ENCODE data around the gene SLC12A9.
"Not testable (repeated sequence)": the region's sequence is repeated elsewhere in the genome, so short reads cannot be mapped to it uniquely, and the experiment has no call there.

The SLC12A9 gene

GRCh38 chr7:100897772-100898454 is 45.4 kb downstream of the SLC12A9 start:
- DNase-seq: no peak

DNA sequence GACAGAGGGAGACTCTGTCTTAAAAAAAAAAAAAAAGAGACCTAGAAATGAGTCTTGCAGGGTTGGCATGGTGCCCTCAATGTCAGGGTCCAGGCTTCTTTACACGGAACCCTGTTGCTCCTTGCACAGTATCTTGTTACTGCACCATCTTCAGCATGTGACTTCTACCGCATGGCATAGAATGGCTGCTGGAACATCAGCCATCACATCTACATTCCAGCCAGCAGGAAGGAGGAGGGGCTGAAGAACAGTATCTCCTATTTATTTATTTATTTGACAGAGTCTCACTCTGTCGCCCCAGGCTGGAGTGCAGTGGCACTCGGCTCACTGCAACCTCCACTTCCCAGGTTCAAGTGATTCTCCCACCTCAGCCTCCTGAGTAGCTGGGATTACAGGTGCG is 46.9 kb downstream of the SLC12A9 start:
- DNase-seq: no peak

GRCh38 chr7:100900978-100901377 is 48.5 kb downstream of the SLC12A9 start:
- no peak for DNase-seq

GRCh38 chr7:100901921-100902332 is 49.4 kb downstream of the SLC12A9 start:
- DNase-seq: no peak

- no peak for DNase-seq
Measured at GRCh38 chr7:100902638-100903037, 50.1 kb downstream of the SLC12A9 start.

DNA sequence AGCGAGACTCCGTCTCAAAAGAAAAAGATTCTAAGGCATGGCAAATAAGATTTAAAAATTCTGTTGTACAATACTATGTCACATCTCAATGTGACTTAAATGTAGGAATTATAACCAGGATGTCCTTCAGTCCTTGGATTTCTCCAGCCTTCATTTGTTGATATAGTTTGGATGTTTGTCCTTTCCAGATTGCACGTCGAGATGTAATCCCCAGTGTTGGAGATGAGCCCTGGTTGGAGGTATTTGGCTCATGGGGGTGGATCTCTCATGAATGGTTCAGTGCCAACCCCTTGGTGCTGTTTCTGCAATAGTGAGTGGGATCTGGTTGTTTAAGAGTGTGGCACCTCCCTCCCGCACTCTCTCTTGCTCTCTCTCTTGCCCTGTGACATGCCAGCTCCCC is 56.0 kb downstream of the SLC12A9 start:
- DNase-seq: no peak

DNA sequence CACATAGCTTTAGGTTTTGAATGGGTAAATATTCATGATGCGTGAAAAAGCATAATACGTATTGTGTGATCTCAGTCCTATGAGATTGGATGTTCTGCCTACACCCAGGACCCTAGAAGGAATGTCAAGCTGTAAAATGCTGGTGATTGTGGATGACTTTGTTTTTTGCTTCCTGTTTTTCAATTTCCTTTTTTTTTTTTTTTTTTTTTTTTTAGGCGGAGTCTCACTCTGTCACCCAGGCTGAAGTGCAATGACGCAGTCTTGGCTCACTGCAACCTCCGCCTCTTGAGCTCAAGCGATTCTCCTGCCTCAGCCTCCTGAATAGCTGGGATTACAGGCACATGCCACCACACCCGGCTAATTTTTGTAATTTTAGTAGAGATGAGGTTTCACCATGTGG is 57.9 kb downstream of the SLC12A9 start:
- not testable (repeated sequence) for DNase-seq

- no peak for DNase-seq
Measured at GRCh38 chr7:100911484-100911883, 59.0 kb downstream of the SLC12A9 start.

DNA sequence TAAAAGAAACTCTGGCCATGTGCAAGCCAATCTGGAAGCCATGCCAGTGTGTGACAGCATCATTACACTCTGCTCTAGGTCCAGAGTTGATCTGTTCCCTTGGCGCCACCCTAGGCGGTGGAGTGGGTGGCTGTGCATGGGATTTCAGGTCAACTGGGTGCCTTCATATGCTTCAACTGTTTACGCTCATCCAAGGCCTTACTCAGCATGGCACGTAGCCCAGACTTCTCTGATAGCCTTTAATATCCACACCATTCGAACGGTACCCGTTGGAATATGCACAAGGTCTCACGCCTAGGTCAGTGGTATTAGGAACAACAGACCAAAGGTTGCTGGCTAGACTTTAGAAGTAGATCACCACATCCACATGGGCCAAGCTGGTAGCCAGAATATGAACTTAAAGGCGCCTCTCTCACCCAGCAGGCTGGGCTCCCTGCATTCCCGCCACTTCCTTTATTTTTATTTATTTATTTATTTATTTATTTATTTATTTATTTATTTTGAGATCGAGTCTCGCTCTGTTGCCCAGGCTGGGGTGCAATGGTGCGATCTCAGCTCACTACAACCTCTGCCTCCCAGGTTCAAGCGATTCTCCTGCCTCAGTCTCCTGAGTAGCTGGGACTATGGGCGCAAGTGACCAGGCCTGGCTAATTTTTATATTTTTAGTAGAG is 61.8 kb downstream of the SLC12A9 start:
- no peak for DNase-seq

DNA sequence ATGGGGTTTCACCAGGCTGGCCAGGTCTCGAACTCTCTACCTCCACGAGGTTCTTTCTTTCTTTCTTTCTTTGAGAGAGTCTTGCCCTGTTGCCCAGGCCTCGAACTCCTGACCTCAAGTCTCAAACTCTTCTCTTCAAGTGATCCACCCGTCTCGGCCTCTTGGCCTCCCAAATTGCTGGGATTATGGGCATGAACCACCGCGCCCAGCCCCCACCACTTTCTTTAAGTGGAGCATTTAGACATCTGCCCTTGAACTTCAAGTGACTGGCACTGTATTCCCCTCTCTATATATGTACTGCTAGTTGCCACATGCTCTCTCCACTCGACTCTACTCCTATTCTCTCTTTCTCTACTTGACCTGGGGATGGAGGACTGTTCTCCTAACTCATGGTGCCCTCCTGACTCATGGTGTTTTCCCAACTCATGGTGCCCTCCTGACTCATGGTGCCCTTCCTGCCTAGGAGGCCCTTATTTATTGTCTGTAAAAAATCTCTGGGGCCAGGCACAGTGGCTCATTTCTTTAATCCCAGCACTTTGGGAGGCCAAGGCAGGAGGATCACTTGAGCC is 62.5 kb downstream of the SLC12A9 start:
- DNase-seq: no peak
